OCI-LY1 (cell line): ENCODE data around the gene CFAP61.

Source experiments
- EZH2 ChIP-seq: fragments of 200-600 bp; sonication (generic), shearing (Covaris generic); IDR thresholded peaks from 2 replicates; pipeline ENCODE4 v1.8.0; 2017; ENCODE audit warnings: borderline replicate concordance, mixed run types, mild to moderate bottlenecking, antibody characterized with exemption, low read length, moderate library complexity, mixed read lengths
- TF ChIP-seq, protein P1 (sequence below): fragments of 200-600 bp; sonication (generic), shearing (Covaris generic); IDR thresholded peaks from 2 replicates; pipeline ENCODE4 v1.5.1; 2017; ENCODE audit warnings: mild to moderate bottlenecking, antibody characterized with exemption, low read length, moderate library complexity, mixed read lengths

DNA sequence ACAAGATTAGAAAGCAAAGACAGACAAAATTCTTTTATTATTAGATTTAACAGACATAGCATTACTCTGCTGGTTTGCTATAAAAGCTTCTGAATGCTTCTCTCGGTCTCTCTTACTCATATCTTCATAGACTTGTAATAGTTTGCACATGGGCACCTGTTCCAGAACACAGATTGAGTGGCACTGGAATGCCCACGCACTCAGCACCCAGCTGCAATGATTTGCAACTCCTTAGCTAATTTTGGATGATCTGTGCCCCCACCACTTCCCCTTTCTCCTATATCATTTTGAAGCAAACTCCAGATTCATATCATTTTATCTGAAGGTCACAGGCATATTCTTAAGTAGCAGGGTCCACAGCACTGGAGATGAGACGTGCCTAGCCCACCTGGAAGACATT is 148.8 kb downstream of the CFAP61 start:
- TF ChIP-seq, protein P1, sequence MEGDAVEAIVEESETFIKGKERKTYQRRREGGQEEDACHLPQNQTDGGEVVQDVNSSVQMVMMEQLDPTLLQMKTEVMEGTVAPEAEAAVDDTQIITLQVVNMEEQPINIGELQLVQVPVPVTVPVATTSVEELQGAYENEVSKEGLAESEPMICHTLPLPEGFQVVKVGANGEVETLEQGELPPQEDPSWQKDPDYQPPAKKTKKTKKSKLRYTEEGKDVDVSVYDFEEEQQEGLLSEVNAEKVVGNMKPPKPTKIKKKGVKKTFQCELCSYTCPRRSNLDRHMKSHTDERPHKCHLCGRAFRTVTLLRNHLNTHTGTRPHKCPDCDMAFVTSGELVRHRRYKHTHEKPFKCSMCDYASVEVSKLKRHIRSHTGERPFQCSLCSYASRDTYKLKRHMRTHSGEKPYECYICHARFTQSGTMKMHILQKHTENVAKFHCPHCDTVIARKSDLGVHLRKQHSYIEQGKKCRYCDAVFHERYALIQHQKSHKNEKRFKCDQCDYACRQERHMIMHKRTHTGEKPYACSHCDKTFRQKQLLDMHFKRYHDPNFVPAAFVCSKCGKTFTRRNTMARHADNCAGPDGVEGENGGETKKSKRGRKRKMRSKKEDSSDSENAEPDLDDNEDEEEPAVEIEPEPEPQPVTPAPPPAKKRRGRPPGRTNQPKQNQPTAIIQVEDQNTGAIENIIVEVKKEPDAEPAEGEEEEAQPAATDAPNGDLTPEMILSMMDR: no peak
- TF ChIP-seq EZH2: no peak
